ENCODE measurements around the gene CCNT2. TPM values are rescaled to one million over a fixed set of nuclear protein-coding genes. Genes with fewer than 3 reads are reported as not detected.

Gene CCNT2
- total RNA-seq = 10 to 100 TPM; 12.6 to 29.8 (median 21.1) TPM

- WGBS, 2 donors = 0 to 1% methylated on average over 16 to 33 of the region's 83 CpGs
- intact Hi-C loops (cut with DNase I) = no loop called here
These were observed at the start of gene CCNT2 for GRCh38 chr2:134918526-134919340. Gene CCNT2 (plus strand): TSS chr2:134918822. CDS start chr2:134918855, 33 bp downstream.

GRCh38 chr2:134869946-134870736, 48.5 kb upstream of the CCNT2 start:
- DNase-seq = no peak
- no peaks in the 10 kb centered on the region for H3K27me3 ChIP-seq
- 60 to 75% methylated on average over 4 to 6 of the region's 8 CpGs for WGBS, 2 donors
- no peaks in the 10 kb centered on the region for H3K9me3 ChIP-seq
- H3K36me3 ChIP-seq = no peaks in the 10 kb centered on the region
- TF ChIP-seq CTCF (IDR thresholded peaks at IDR 0.05) (no peak), POLR2A (IDR thresholded peaks at IDR 0.05) (no peak)
- H3K4me1 ChIP-seq = no peaks in the 10 kb centered on the region
- intact Hi-C loops (cut with DNase I) = no loop called here
- no peak overlapping the region for H3K4me3 ChIP-seq
- no peak overlapping the region for H3K27ac ChIP-seq

More at GRCh38 chr2:134918526-134919340, at the start of gene CCNT2:
- H3K27ac ChIP-seq = peak within 1 kb of the TSS; percentile 97 to 99 (median 98)
- peaks cover 0 to 3% (median 0%) of the 10 kb centered on the region in 3 donors for H3K36me3 ChIP-seq
- no peaks in the 10 kb centered on the region for H3K9me3 ChIP-seq
- peaks cover 11 to 52% (median 27%) of the 10 kb centered on the region in 3 donors for H3K4me1 ChIP-seq
- no peaks in the 10 kb centered on the region for H3K27me3 ChIP-seq
- TF ChIP-seq CTCF (IDR thresholded peaks at IDR 0.05) (peak in 1 of 6 experiments; percentile 5), POLR2A (IDR thresholded peaks at IDR 0.05) (peak in 2 of 4 donors; percentile 58 to 73)
- DNase-seq = peak; percentile 96
- peak within 1 kb of the TSS; percentile 81 to 96 (median 95) for H3K4me3 ChIP-seq

DNA sequence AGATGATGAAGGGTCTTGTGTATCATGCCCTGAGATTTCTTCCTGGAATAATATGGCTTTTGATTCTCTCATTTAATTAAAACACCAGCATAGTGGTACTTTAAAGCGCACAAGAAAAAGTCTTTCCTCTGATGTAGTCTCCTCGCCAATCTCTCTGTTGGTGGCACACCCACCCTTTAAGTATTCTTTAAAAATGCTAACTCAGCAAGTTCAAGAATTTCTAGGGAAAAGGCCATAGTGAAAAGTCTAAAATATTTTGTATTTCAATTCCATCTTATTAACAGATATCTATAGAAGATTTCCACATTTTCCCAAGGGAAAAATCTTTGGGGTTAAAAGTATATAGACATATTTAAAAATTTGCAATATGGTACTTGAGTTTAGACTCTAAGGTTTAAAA, 45.5 kb upstream of the CCNT2 start:
- no peak for DNase-seq
- intact Hi-C loops (cut with DNase I) = no loop called here
- WGBS, 2 donors = 86 to 93% methylated on average over 2 of the region's 2 CpGs
- Histone ChIP-seq H3K4me3 (no peak overlapping the region), H3K27me3 (no peaks in the 10 kb centered on the region), H3K4me1 (no peaks in the 10 kb centered on the region), H3K36me3 (no peaks in the 10 kb centered on the region), H3K9me3 (peaks cover 0 to 2% (median 0%) of the 10 kb centered on the region in 3 donors), H3K27ac (no peak overlapping the region)
- TF ChIP-seq POLR2A (IDR thresholded peaks at IDR 0.05) (no peak), CTCF (IDR thresholded peaks at IDR 0.05) (no peak)

DNA sequence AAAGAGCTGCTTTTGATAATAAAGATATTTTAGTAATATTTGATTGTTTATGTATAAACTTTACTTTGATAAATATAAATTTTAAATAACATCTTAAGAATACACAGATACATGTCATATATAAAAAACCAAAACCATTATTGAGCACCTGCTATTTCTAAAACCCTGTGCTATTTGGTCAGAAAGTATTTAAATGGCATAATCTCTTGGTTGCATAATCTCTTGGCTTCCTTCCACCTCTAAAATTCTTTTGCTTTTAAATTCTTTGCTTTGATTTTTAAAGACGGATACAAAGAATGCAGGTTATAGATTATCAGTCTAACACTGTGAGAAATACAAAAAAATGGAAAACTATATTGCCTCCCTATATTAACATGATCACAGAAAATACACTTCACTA, 43.3 kb upstream of the CCNT2 start:
- Histone ChIP-seq H3K4me1 (no peaks in the 10 kb centered on the region), H3K27me3 (no peaks in the 10 kb centered on the region), H3K4me3 (no peak overlapping the region), H3K36me3 (no peaks in the 10 kb centered on the region), H3K27ac (no peak overlapping the region), H3K9me3 (peaks cover 0 to 10% (median 0%) of the 10 kb centered on the region in 3 donors)
- no peak for DNase-seq
- 41 to 64% methylated on average over 1 of the region's 1 CpG for WGBS, 2 donors
- TF ChIP-seq CTCF (IDR thresholded peaks at IDR 0.05) (no peak), POLR2A (IDR thresholded peaks at IDR 0.05) (no peak)
- intact Hi-C loops (cut with DNase I) = no loop called here

- no peaks in the 10 kb centered on the region for H3K36me3 ChIP-seq
- peaks cover 0 to 10% (median 0%) of the 10 kb centered on the region in 3 donors for H3K9me3 ChIP-seq
- TF ChIP-seq POLR2A (IDR thresholded peaks at IDR 0.05) = no peak
- no peak for TF ChIP-seq CTCF (IDR thresholded peaks at IDR 0.05)
- no peak for DNase-seq
- H3K27ac ChIP-seq = no peak overlapping the region
- no peak overlapping the region for H3K4me3 ChIP-seq
- no peaks in the 10 kb centered on the region for H3K27me3 ChIP-seq
- intact Hi-C loops (cut with DNase I) = no loop called here
- no peaks in the 10 kb centered on the region for H3K4me1 ChIP-seq
These were observed 35.8 kb upstream of the CCNT2 start for GRCh38 chr2:134882773-134883172.

Measured in esophagus squamous epithelium (tissue), 5 donors.